Measurements from ENCODE around the gene ENOX2.

The ENOX2 gene

DNA sequence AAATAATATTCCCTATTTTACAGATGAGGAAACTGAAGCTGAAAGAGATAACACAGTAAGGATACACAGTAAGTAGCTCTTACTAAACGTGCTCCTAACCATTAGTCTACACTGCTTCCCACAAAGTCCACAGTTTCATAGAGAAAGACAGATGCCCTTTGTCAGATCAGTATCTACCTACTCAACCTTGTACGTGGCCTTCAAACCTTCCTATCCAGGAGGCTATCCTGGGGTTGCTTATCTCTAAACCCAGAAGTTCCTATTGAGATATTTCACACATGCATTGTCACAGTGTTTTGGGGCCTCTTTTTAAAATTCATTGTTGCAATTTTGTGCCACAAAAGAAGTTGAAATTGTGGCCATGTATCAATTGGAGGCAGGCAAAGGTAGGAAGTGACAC, 208.0 kb downstream of the ENOX2 start:
- Histone ChIP-seq H3K4me3 (ENCODE audit: low read depth in 1 of 2, low read length in 2 of 2) (no peak overlapping the region), H2AFZ (ENCODE audit: low read depth, low read length) (no peak overlapping the region), H3K27ac (ENCODE audit: low read length) (no peak overlapping the region), H4K20me1 (ENCODE audit: insufficient read depth, low read length) (no peaks in the 10 kb centered on the region), H3K9ac (ENCODE audit: low read depth, low read length) (no peak overlapping the region), H3K79me2 (ENCODE audit: insufficient read depth, low read length) (no peaks in the 10 kb centered on the region), H3K27me3 (ENCODE audit: insufficient read depth, low read length, poor library complexity) (no peaks in the 10 kb centered on the region), H3K4me1 (ENCODE audit: insufficient read depth, low read length) (no peaks in the 10 kb centered on the region), H3K4me2 (ENCODE audit: insufficient read depth, low read length) (no peak overlapping the region), H3K36me3 (ENCODE audit: insufficient read depth, low read length) (no peaks in the 10 kb centered on the region), H3K9me3 (ENCODE audit: insufficient read depth, low read length, severe bottlenecking) (no peaks in the 10 kb centered on the region)
- no peak for ATAC-seq (ENCODE audit: insufficient read depth, low read depth)
- TF ChIP-seq EZH2 (IDR thresholded peaks at IDR 0.05; ENCODE audit: borderline replicate concordance, low read depth, low read length, severe bottlenecking) (no peak), CTCF (IDR thresholded peaks at IDR 0.05; ENCODE audit: borderline replicate concordance, extremely low read depth, low read length, poor library complexity, severe bottlenecking) (no peak)
- no peak for DNase-seq

- Histone ChIP-seq H3K4me3 (ENCODE audit: low read depth in 1 of 2, low read length in 2 of 2) (no peak overlapping the region), H2AFZ (ENCODE audit: low read depth, low read length) (no peak overlapping the region), H3K27me3 (ENCODE audit: insufficient read depth, low read length, poor library complexity) (no peaks in the 10 kb centered on the region), H4K20me1 (ENCODE audit: insufficient read depth, low read length) (no peaks in the 10 kb centered on the region), H3K79me2 (ENCODE audit: insufficient read depth, low read length) (no peaks in the 10 kb centered on the region), H3K4me2 (ENCODE audit: insufficient read depth, low read length) (no peak overlapping the region), H3K4me1 (ENCODE audit: insufficient read depth, low read length) (no peaks in the 10 kb centered on the region), H3K36me3 (ENCODE audit: insufficient read depth, low read length) (no peaks in the 10 kb centered on the region), H3K9ac (ENCODE audit: low read depth, low read length) (no peak overlapping the region), H3K9me3 (ENCODE audit: insufficient read depth, low read length, severe bottlenecking) (no peaks in the 10 kb centered on the region), H3K27ac (ENCODE audit: low read length) (no peak overlapping the region)
- TF ChIP-seq EZH2 (IDR thresholded peaks at IDR 0.05; ENCODE audit: borderline replicate concordance, low read depth, low read length, severe bottlenecking) (no peak), CTCF (IDR thresholded peaks at IDR 0.05; ENCODE audit: borderline replicate concordance, extremely low read depth, low read length, poor library complexity, severe bottlenecking) (no peak)
- DNase-seq: no peak
- ATAC-seq (ENCODE audit: insufficient read depth, low read depth): no peak
Observed at GRCh38 chrX:130691576-130691975, 211.4 kb downstream of the ENOX2 start.

GRCh38 chrX:130688360-130688759, 214.6 kb downstream of the ENOX2 start:
- no peak for ATAC-seq (ENCODE audit: insufficient read depth, low read depth)
- H3K9ac ChIP-seq (ENCODE audit: low read depth, low read length): no peak overlapping the region
- no peaks in the 10 kb centered on the region for H3K36me3 ChIP-seq (ENCODE audit: insufficient read depth, low read length)
- no peaks in the 10 kb centered on the region for H3K79me2 ChIP-seq (ENCODE audit: insufficient read depth, low read length)
- no peaks in the 10 kb centered on the region for H3K9me3 ChIP-seq (ENCODE audit: insufficient read depth, low read length, severe bottlenecking)
- no peak overlapping the region for H2AFZ ChIP-seq (ENCODE audit: low read depth, low read length)
- TF ChIP-seq CTCF (IDR thresholded peaks at IDR 0.05; ENCODE audit: borderline replicate concordance, extremely low read depth, low read length, poor library complexity, severe bottlenecking) (no peak), EZH2 (IDR thresholded peaks at IDR 0.05; ENCODE audit: borderline replicate concordance, low read depth, low read length, severe bottlenecking) (no peak)
- no peak overlapping the region for H3K4me3 ChIP-seq (ENCODE audit: low read depth in 1 of 2, low read length in 2 of 2)
- no peak overlapping the region for H3K4me2 ChIP-seq (ENCODE audit: insufficient read depth, low read length)
- H4K20me1 ChIP-seq (ENCODE audit: insufficient read depth, low read length): no peaks in the 10 kb centered on the region
- H3K4me1 ChIP-seq (ENCODE audit: insufficient read depth, low read length): no peaks in the 10 kb centered on the region
- no peak overlapping the region for H3K27ac ChIP-seq (ENCODE audit: low read length)
- no peaks in the 10 kb centered on the region for H3K27me3 ChIP-seq (ENCODE audit: insufficient read depth, low read length, poor library complexity)
- no peak for DNase-seq

DNA sequence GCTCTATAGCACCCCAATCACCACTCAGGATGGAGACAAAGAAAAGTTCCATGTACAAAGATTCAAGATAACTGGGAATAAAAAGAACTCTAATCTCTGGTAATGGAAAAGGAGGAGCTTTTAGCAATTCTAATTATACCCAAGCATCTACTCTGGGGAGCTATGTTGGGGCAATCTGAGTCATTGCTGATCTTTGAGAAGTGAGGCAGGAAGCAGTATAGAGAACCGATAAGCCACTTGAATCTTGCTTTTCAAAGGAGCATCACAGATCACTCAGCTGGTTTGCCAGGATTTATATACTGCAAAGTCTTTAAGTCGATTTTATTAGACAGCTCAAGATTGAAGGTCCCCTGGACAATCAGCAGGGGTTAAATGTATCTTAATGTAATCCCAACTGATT, 220.0 kb downstream of the ENOX2 start:
- Histone ChIP-seq H3K4me1 (ENCODE audit: insufficient read depth, low read length) (no peaks in the 10 kb centered on the region), H3K4me3 (ENCODE audit: low read depth in 1 of 2, low read length in 2 of 2) (no peak overlapping the region), H3K27ac (ENCODE audit: low read length) (no peak overlapping the region), H3K27me3 (ENCODE audit: insufficient read depth, low read length, poor library complexity) (no peaks in the 10 kb centered on the region), H3K79me2 (ENCODE audit: insufficient read depth, low read length) (no peaks in the 10 kb centered on the region), H4K20me1 (ENCODE audit: insufficient read depth, low read length) (no peaks in the 10 kb centered on the region), H3K9me3 (ENCODE audit: insufficient read depth, low read length, severe bottlenecking) (no peaks in the 10 kb centered on the region), H3K4me2 (ENCODE audit: insufficient read depth, low read length) (no peak overlapping the region), H2AFZ (ENCODE audit: low read depth, low read length) (no peak overlapping the region), H3K9ac (ENCODE audit: low read depth, low read length) (no peak overlapping the region), H3K36me3 (ENCODE audit: insufficient read depth, low read length) (no peaks in the 10 kb centered on the region; the same call in 1 of the 2 replicates)
- no peak for TF ChIP-seq CTCF (IDR thresholded peaks at IDR 0.05; ENCODE audit: borderline replicate concordance, extremely low read depth, low read length, poor library complexity, severe bottlenecking)
- DNase-seq: no peak
- ATAC-seq (ENCODE audit: insufficient read depth, low read depth): no peak

Measured in DND-41 (cell line).